NCI-H2196 treated with DMSO at 0.1 percent for 48 hours (cell line): ENCODE measurements around the gene RNF223.

Experiments
- DNase-seq: peaks from one replicate; lab custom pipeline; 2025; ENCODE audit not compliant: unreplicated experiment; lab: John Stamatoyannopoulos, UW

RNF223 gene

GRCh38 chr1:1047407-1047806 lies 26.7 kb downstream of the RNF223 start:
- no peak for DNase-seq

- DNase-seq = no peak
Measured at GRCh38 chr1:1046767-1047166, 27.3 kb downstream of the RNF223 start.

- DNase-seq = no peak
Measured at GRCh38 chr1:1046243-1046642, 27.9 kb downstream of the RNF223 start.

GRCh38 chr1:1045129-1045528 lies 29.0 kb downstream of the RNF223 start:
- DNase-seq = no peak

GRCh38 chr1:1044455-1045078 lies 29.5 kb downstream of the RNF223 start:
- DNase-seq = no peak

- DNase-seq = no peak
Measured at GRCh38 chr1:1043921-1044320, 30.2 kb downstream of the RNF223 start.

GRCh38 chr1:1043411-1043810 lies 30.7 kb downstream of the RNF223 start:
- DNase-seq = no peak

- no peak for DNase-seq
Measured at GRCh38 chr1:1042835-1043234, 31.3 kb downstream of the RNF223 start.

- no peak for DNase-seq
Measured at GRCh38 chr1:1041873-1042272, 32.2 kb downstream of the RNF223 start.

GRCh38 chr1:1041092-1041523 lies 33.0 kb downstream of the RNF223 start:
- DNase-seq = no peak

GRCh38 chr1:1040004-1040991 lies 33.8 kb downstream of the RNF223 start:
- peak; percentile 49 for DNase-seq

GRCh38 chr1:1039145-1039910 lies 34.8 kb downstream of the RNF223 start:
- DNase-seq = no peak

GRCh38 chr1:1038694-1039093 lies 35.4 kb downstream of the RNF223 start:
- DNase-seq = no peak

GRCh38 chr1:1037366-1038327 lies 36.5 kb downstream of the RNF223 start:
- DNase-seq = no peak

GRCh38 chr1:1035291-1035943 lies 38.7 kb downstream of the RNF223 start:
- DNase-seq = no peak

GRCh38 chr1:1034439-1034781 lies 39.7 kb downstream of the RNF223 start:
- DNase-seq = no peak

- DNase-seq = no peak
Measured at GRCh38 chr1:1033731-1034438, 40.2 kb downstream of the RNF223 start.

GRCh38 chr1:1033009-1033587 lies 41.0 kb downstream of the RNF223 start:
- peak; percentile 80 for DNase-seq

- no peak for DNase-seq
Measured at GRCh38 chr1:1032424-1032823, 41.7 kb downstream of the RNF223 start.
